Measurements from ENCODE around the gene HJURP. TPM values are rescaled to one million over a fixed set of nuclear protein-coding genes. Genes with fewer than 3 reads are reported as not detected.
A peak's percentile ranks its signal among the peaks of the same experiment; 100 is the strongest.

The HJURP gene
- total RNA-seq, 1 donor from 2014 or later, result 1.2 TPM

DNA sequence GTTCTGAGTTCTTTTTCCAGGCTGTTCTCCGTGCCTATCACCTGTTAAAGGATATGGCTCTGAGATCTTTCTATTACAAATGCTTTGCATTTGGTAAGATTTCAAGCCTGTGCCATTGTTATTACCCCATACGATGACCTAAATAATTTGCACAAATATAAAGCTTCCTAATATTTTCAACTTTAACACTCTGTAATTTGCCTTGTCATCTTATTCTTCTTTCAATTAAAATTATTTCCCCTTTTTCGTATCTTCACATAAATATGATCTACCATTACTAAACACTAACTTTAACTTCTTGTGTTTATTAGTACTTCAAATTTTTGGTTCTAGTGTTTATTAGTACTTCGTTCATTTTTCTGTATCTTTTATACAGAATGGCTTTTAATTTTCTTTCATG lies 17.1 kb upstream of the HJURP start:
- intact Hi-C loops (cut with DNase I), result no loop called here
- Histone ChIP-seq H3K36me3 (no peaks in the 10 kb centered on the region), H3K27ac (no peak overlapping the region), H3K4me1 (no peaks in the 10 kb centered on the region), H3K9me3 (no peaks in the 10 kb centered on the region), H3K4me3 (no peak overlapping the region), H3K27me3 (peaks cover 10% of the 10 kb centered on the region)
- ATAC-seq, result no peak
- no peak for DNase-seq
- TF ChIP-seq, protein P1, sequence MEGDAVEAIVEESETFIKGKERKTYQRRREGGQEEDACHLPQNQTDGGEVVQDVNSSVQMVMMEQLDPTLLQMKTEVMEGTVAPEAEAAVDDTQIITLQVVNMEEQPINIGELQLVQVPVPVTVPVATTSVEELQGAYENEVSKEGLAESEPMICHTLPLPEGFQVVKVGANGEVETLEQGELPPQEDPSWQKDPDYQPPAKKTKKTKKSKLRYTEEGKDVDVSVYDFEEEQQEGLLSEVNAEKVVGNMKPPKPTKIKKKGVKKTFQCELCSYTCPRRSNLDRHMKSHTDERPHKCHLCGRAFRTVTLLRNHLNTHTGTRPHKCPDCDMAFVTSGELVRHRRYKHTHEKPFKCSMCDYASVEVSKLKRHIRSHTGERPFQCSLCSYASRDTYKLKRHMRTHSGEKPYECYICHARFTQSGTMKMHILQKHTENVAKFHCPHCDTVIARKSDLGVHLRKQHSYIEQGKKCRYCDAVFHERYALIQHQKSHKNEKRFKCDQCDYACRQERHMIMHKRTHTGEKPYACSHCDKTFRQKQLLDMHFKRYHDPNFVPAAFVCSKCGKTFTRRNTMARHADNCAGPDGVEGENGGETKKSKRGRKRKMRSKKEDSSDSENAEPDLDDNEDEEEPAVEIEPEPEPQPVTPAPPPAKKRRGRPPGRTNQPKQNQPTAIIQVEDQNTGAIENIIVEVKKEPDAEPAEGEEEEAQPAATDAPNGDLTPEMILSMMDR (IDR thresholded peaks at IDR 0.05), result no peak

- Histone ChIP-seq H3K36me3 (no peaks in the 10 kb centered on the region), H3K27ac (no peak within 1 kb of the TSS), H3K9me3 (no peaks in the 10 kb centered on the region), H3K4me1 (no peaks in the 10 kb centered on the region), H3K27me3 (peaks cover 4% of the 10 kb centered on the region), H3K4me3 (peak within 1 kb of the TSS; percentile 55)
- DNase-seq (peak; percentile 75), ATAC-seq (peak; percentile 77)
- intact Hi-C loops (cut with DNase I), result no loop called here
- TF ChIP-seq, protein P1 (IDR thresholded peaks at IDR 0.05), result no peak
Measured at GRCh38 chr2:233867993-233868532, 13.7 kb upstream of the HJURP start, which contains the start of gene MSL3B. Gene MSL3B (minus strand): TSS chr2:233868386.

GRCh38 chr2:233866479-233866878 lies 12.1 kb upstream of the HJURP start:
- ATAC-seq (no peak), DNase-seq (no peak)
- intact Hi-C loops (cut with DNase I), result no loop called here
- Histone ChIP-seq H3K27ac (no peak overlapping the region), H3K4me1 (no peaks in the 10 kb centered on the region), H3K27me3 (no peaks in the 10 kb centered on the region), H3K9me3 (no peaks in the 10 kb centered on the region), H3K36me3 (no peaks in the 10 kb centered on the region), H3K4me3 (no peak overlapping the region)
- TF ChIP-seq, protein P1 (IDR thresholded peaks at IDR 0.05), result no peak

DNA sequence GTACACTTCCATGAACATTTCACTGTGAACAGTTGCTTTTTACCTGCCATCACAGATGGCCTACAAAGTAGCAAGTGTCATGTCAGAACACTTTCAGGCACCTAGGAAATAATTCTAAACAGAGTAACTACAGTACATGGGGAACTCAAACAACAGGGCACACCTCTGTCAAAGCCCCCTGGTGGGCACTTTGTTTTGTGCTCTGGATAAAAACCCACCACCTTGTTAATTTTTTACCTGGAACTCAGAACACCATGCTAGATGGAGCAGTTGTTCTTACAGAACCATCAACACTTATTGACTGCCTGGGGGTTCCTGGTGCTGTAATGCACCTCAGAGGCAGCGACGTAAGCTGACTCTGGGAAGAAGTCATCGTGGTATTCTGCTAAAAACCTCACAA lies 11.5 kb upstream of the HJURP start:
- DNase-seq, result no peak
- no peak overlapping the region for H3K4me3 ChIP-seq
- no peak for ATAC-seq
- H3K27me3 ChIP-seq, result no peaks in the 10 kb centered on the region
- intact Hi-C loops (cut with DNase I), result no loop called here
- TF ChIP-seq, protein P1 (IDR thresholded peaks at IDR 0.05), result no peak
- no peaks in the 10 kb centered on the region for H3K9me3 ChIP-seq
- no peaks in the 10 kb centered on the region for H3K36me3 ChIP-seq
- H3K4me1 ChIP-seq, result no peaks in the 10 kb centered on the region
- H3K27ac ChIP-seq, result no peak overlapping the region

GRCh38 chr2:233862261-233862768 lies 8.0 kb upstream of the HJURP start:
- Histone ChIP-seq H3K9me3 (no peaks in the 10 kb centered on the region), H3K27ac (no peak overlapping the region), H3K4me3 (no peak overlapping the region), H3K4me1 (peaks cover 3% of the 10 kb centered on the region), H3K27me3 (no peaks in the 10 kb centered on the region), H3K36me3 (no peaks in the 10 kb centered on the region)
- ATAC-seq (no peak), DNase-seq (no peak)
- intact Hi-C loops (cut with DNase I), result no loop called here
- TF ChIP-seq, protein P1 (IDR thresholded peaks at IDR 0.05), result no peak

GRCh38 chr2:233858331-233858730 lies 4.0 kb upstream of the HJURP start:
- intact Hi-C loops (cut with DNase I), result no loop called here

More at GRCh38 chr2:233858331-233858730, 4.0 kb upstream of the HJURP start:
- H3K9me3 ChIP-seq, result no peaks in the 10 kb centered on the region
- H3K4me3 ChIP-seq, result no peak overlapping the region
- H3K27me3 ChIP-seq, result no peaks in the 10 kb centered on the region
- peaks cover 3% of the 10 kb centered on the region for H3K4me1 ChIP-seq
- H3K27ac ChIP-seq, result no peak overlapping the region
- no peaks in the 10 kb centered on the region for H3K36me3 ChIP-seq
- DNase-seq (no peak), ATAC-seq (no peak)
- TF ChIP-seq, protein P1 (IDR thresholded peaks at IDR 0.05), result no peak
